ENCODE measurements around the gene SYT1.

Gene SYT1

DNA sequence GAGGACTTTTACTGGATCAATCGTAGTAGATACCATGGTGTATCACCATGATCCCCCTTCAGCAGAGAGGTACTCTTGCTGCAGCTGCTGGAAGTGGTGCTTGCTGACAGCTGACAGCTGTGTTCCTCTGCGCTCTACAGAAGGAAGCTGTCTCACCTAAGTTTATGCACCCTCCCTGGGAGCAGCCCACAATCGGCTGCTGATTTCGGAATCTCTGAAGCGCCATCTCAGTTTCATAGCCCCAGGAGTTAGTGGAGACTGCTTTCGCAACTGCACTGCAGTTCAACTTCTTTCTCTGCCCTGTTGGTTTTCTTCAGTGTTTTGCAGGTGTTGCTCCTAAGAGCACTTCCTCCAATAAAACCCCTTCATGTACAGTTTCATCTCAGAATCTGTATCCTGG is 588.3 kb downstream of the SYT1 start:
- no peak overlapping the region for H2AFZ ChIP-seq (ENCODE audit: low read depth, low read length, severe bottlenecking)
- H3K27ac ChIP-seq (ENCODE audit: low read depth, low read length), result no peak overlapping the region
- H3K79me2 ChIP-seq (ENCODE audit: insufficient read depth, low read length), result no peaks in the 10 kb centered on the region

GRCh38 chr12:79453820-79454219 is 589.2 kb downstream of the SYT1 start:
- Histone ChIP-seq H4K20me1 (ENCODE audit: low read depth, low read length) (no peaks in the 10 kb centered on the region), H3K9me2 (replicated peaks; ENCODE audit: insufficient read depth, low read length) (no peaks in the 10 kb centered on the region), H3K9ac (ENCODE audit: low read length) (no peak overlapping the region), H3K79me2 (ENCODE audit: insufficient read depth, low read length) (no peaks in the 10 kb centered on the region), H3K4me3 (ENCODE audit: insufficient read depth, low read length, poor library complexity, severe bottlenecking) (no peak overlapping the region), H3K27me3 (ENCODE audit: low read length) (no peaks in the 10 kb centered on the region), H3K27ac (ENCODE audit: low read depth, low read length) (no peak overlapping the region), H2AFZ (ENCODE audit: low read depth, low read length, severe bottlenecking) (no peak overlapping the region), H3K36me3 (ENCODE audit: low read length) (no peaks in the 10 kb centered on the region), H3K4me2 (ENCODE audit: low read depth, low read length, poor library complexity, severe bottlenecking) (no peak overlapping the region), H3F3A (ENCODE audit: insufficient read depth) (no peaks in the 10 kb centered on the region), H3K9me3 (ENCODE audit: insufficient read depth, low read length) (no peaks in the 10 kb centered on the region)
- no peak for TF ChIP-seq EZH2phosphoT487 (conservative IDR thresholded peaks at IDR 0.05; ENCODE audit: low read length)
- TF ChIP-seq, protein P1, sequence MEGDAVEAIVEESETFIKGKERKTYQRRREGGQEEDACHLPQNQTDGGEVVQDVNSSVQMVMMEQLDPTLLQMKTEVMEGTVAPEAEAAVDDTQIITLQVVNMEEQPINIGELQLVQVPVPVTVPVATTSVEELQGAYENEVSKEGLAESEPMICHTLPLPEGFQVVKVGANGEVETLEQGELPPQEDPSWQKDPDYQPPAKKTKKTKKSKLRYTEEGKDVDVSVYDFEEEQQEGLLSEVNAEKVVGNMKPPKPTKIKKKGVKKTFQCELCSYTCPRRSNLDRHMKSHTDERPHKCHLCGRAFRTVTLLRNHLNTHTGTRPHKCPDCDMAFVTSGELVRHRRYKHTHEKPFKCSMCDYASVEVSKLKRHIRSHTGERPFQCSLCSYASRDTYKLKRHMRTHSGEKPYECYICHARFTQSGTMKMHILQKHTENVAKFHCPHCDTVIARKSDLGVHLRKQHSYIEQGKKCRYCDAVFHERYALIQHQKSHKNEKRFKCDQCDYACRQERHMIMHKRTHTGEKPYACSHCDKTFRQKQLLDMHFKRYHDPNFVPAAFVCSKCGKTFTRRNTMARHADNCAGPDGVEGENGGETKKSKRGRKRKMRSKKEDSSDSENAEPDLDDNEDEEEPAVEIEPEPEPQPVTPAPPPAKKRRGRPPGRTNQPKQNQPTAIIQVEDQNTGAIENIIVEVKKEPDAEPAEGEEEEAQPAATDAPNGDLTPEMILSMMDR (IDR thresholded peaks at IDR 0.05; ENCODE audit: insufficient read depth, low read length, poor library complexity, severe bottlenecking), result no peak

More for the DNA sequence above, 588.3 kb downstream of the SYT1 start:
- Histone ChIP-seq H3K9me2 (replicated peaks; ENCODE audit: insufficient read depth, low read length) (no peaks in the 10 kb centered on the region), H3K9ac (ENCODE audit: low read length) (no peak overlapping the region), H3K36me3 (ENCODE audit: low read length) (no peaks in the 10 kb centered on the region), H4K20me1 (ENCODE audit: low read depth, low read length) (no peaks in the 10 kb centered on the region), H3K27me3 (ENCODE audit: low read length) (no peaks in the 10 kb centered on the region), H3F3A (ENCODE audit: insufficient read depth) (no peaks in the 10 kb centered on the region), H3K4me2 (ENCODE audit: low read depth, low read length, poor library complexity, severe bottlenecking) (no peak overlapping the region), H3K4me3 (ENCODE audit: insufficient read depth, low read length, poor library complexity, severe bottlenecking) (no peak overlapping the region), H3K9me3 (ENCODE audit: insufficient read depth, low read length) (no peaks in the 10 kb centered on the region)
- TF ChIP-seq, protein P1 (IDR thresholded peaks at IDR 0.05; ENCODE audit: insufficient read depth, low read length, poor library complexity, severe bottlenecking), result no peak
- TF ChIP-seq EZH2phosphoT487 (conservative IDR thresholded peaks at IDR 0.05; ENCODE audit: low read length), result no peak

DNA sequence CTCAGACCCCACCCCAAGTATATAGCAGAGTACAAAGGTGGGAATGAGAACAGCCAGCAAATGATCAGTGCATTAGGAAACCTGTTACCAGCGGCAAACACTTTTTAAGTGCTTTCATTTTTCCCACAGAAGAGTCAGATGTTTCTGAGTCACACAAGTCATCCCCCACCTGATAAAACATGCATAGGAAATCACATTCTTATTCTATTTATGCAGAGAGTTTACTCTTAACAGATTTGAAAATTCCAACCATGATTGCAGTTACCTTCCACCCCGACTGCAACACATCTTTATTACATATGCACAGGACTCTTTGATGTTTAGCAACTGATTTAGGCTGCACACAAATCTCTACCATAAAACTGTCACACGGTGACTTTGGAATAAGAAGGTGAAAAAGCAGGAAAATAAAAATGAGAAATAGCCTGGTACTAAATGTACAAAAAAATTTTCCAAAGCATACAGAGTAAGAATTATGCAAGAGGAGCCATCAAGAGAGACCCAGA is 589.8 kb downstream of the SYT1 start:
- Histone ChIP-seq H3F3A (ENCODE audit: insufficient read depth) (no peaks in the 10 kb centered on the region), H3K27me3 (ENCODE audit: low read length) (no peaks in the 10 kb centered on the region), H3K4me2 (ENCODE audit: low read depth, low read length, poor library complexity, severe bottlenecking) (no peak overlapping the region), H3K79me2 (ENCODE audit: insufficient read depth, low read length) (no peaks in the 10 kb centered on the region), H2AFZ (ENCODE audit: low read depth, low read length, severe bottlenecking) (no peak overlapping the region), H3K4me3 (ENCODE audit: insufficient read depth, low read length, poor library complexity, severe bottlenecking) (no peak overlapping the region), H3K9me3 (ENCODE audit: insufficient read depth, low read length) (no peaks in the 10 kb centered on the region), H3K27ac (ENCODE audit: low read depth, low read length) (no peak overlapping the region), H3K36me3 (ENCODE audit: low read length) (no peaks in the 10 kb centered on the region), H3K9me2 (replicated peaks; ENCODE audit: insufficient read depth, low read length) (no peaks in the 10 kb centered on the region), H3K9ac (ENCODE audit: low read length) (no peak overlapping the region), H4K20me1 (ENCODE audit: low read depth, low read length) (no peaks in the 10 kb centered on the region)
- no peak for TF ChIP-seq EZH2phosphoT487 (conservative IDR thresholded peaks at IDR 0.05; ENCODE audit: low read length)
- TF ChIP-seq, protein P1 (IDR thresholded peaks at IDR 0.05; ENCODE audit: insufficient read depth, low read length, poor library complexity, severe bottlenecking), result no peak
